ENCODE results near the gene ZBTB45.

GRCh38 chr19:58468216-58468839 is 51.3 kb downstream of the ZBTB45 start:
- TF ChIP-seq CTCF (IDR thresholded peaks at IDR 0.05) (no peak), POLR2A (IDR thresholded peaks at IDR 0.05) (no peak)

Measured in thyroid gland (tissue), 4 donors.